Parathyroid adenoma (tissue), 2 donors: ENCODE data around the gene GGT1.

Experiments used
- H2AFZ ChIP-seq: fragments of 300-600 bp; sonication (generic); one replicate; pipeline ENCODE4 v1.7.0; 2017; ENCODE audit warnings: antibody characterized with exemption, mild to moderate bottlenecking
- H3K27ac ChIP-seq: fragments of 300-600 bp; sonication (generic); one replicate; pipeline ENCODE4 v1.7.0; 2017
- H3K27me3 ChIP-seq: fragments of 300-600 bp; sonication (generic); one replicate; pipeline ENCODE4 v1.7.0; 2017; ENCODE audit warnings: low read length; ENCODE audit not compliant: control insufficient read depth, insufficient read depth
- H3K36me3 ChIP-seq: fragments of 300-600 bp; sonication (generic); one replicate; pipeline ENCODE4 v1.7.0; 2017; ENCODE audit warnings: low read length; ENCODE audit not compliant: control insufficient read depth, insufficient read depth
- H3K4me1 ChIP-seq: fragments of 300-600 bp; sonication (generic); one replicate; pipeline ENCODE4 v1.7.0; 2017; ENCODE audit warnings: control low read depth
- H3K4me2 ChIP-seq: fragments of 300-600 bp; sonication (generic); one replicate; pipeline ENCODE4 v1.7.0; 2017; ENCODE audit warnings: low read length
- H3K4me3 ChIP-seq: fragments of 300-600 bp; sonication (generic); one replicate; pipeline ENCODE4 v1.7.0; 2017; ENCODE audit warnings: low read depth, low read length
- H3K79me2 ChIP-seq: fragments of 300-600 bp; sonication (generic); one replicate; pipeline ENCODE4 v1.7.0; 2017; ENCODE audit warnings: control low read depth
- H3K9ac ChIP-seq: fragments of 300-600 bp; sonication (generic); one replicate; pipeline ENCODE4 v1.7.0; 2017; ENCODE audit warnings: mild to moderate bottlenecking
- H3K9me3 ChIP-seq: fragments of 300-600 bp; sonication (generic); one replicate; pipeline ENCODE4 v1.7.0; 2017; ENCODE audit warnings: low read length; ENCODE audit not compliant: control insufficient read depth
- CTCF ChIP-seq: fragments of 300-600 bp; sonication (generic); IDR thresholded peaks from one replicate; pipeline ENCODE4 v1.7.0; 2017; ENCODE audit warnings: antibody characterized with exemption, mild to moderate bottlenecking
- donor health status: primary hyperparathyroidism.

GGT1 gene

GRCh38 chr22:24559471-24559870 lies 43.5 kb upstream of the GGT1 start:
- Histone ChIP-seq H2AFZ (no peak overlapping the region), H3K4me1 (no peaks in the 10 kb centered on the region), H3K9me3 (no peaks in the 10 kb centered on the region), H3K79me2 (peaks cover 30% of the 10 kb centered on the region), H3K27ac (no peak overlapping the region), H3K4me3 (no peak overlapping the region), H3K4me2 (no peak overlapping the region), H3K9ac (no peak overlapping the region), H3K36me3 (no peaks in the 10 kb centered on the region), H3K27me3 (no peaks in the 10 kb centered on the region)
- no peak for TF ChIP-seq CTCF

- no peak for TF ChIP-seq CTCF
- no peak overlapping the region for H3K9ac ChIP-seq
- no peak overlapping the region for H3K4me2 ChIP-seq
- H3K36me3 ChIP-seq, result no peaks in the 10 kb centered on the region
- no peak overlapping the region for H3K4me3 ChIP-seq
- H2AFZ ChIP-seq, result no peak overlapping the region
- no peaks in the 10 kb centered on the region for H3K27me3 ChIP-seq
- H3K9me3 ChIP-seq, result no peaks in the 10 kb centered on the region
- peaks cover 13% of the 10 kb centered on the region for H3K79me2 ChIP-seq
- H3K4me1 ChIP-seq, result no peaks in the 10 kb centered on the region
- H3K27ac ChIP-seq, result no peak overlapping the region
Measured at GRCh38 chr22:24563246-24563645, 39.7 kb upstream of the GGT1 start.

- Histone ChIP-seq H3K4me3 (no peak overlapping the region), H3K79me2 (peaks cover 12% of the 10 kb centered on the region), H3K4me1 (no peaks in the 10 kb centered on the region), H3K4me2 (no peak overlapping the region), H3K27ac (no peak overlapping the region), H2AFZ (no peak overlapping the region), H3K9me3 (no peaks in the 10 kb centered on the region), H3K9ac (no peak overlapping the region), H3K27me3 (no peaks in the 10 kb centered on the region), H3K36me3 (no peaks in the 10 kb centered on the region)
- TF ChIP-seq CTCF, result no peak
Measured at GRCh38 chr22:24564376-24565058, 38.5 kb upstream of the GGT1 start.

GRCh38 chr22:24565077-24565476 lies 37.9 kb upstream of the GGT1 start:
- Histone ChIP-seq H2AFZ (no peak overlapping the region), H3K79me2 (peaks cover 12% of the 10 kb centered on the region), H3K4me2 (no peak overlapping the region), H3K4me1 (no peaks in the 10 kb centered on the region), H3K4me3 (no peak overlapping the region), H3K36me3 (no peaks in the 10 kb centered on the region), H3K27me3 (no peaks in the 10 kb centered on the region), H3K27ac (no peak overlapping the region), H3K9ac (no peak overlapping the region), H3K9me3 (no peaks in the 10 kb centered on the region)
- TF ChIP-seq CTCF, result no peak

- no peaks in the 10 kb centered on the region for H3K9me3 ChIP-seq
- no peak overlapping the region for H3K27ac ChIP-seq
- H3K4me1 ChIP-seq, result no peaks in the 10 kb centered on the region
- no peak overlapping the region for H3K4me3 ChIP-seq
- no peak overlapping the region for H3K9ac ChIP-seq
- TF ChIP-seq CTCF, result no peak
- H3K4me2 ChIP-seq, result peak overlapping the region; percentile 22
- H3K27me3 ChIP-seq, result no peaks in the 10 kb centered on the region
- no peak overlapping the region for H2AFZ ChIP-seq
- H3K36me3 ChIP-seq, result no peaks in the 10 kb centered on the region
- peaks cover 5% of the 10 kb centered on the region for H3K79me2 ChIP-seq
Measured at GRCh38 chr22:24566899-24567511, 36.0 kb upstream of the GGT1 start.
